ENCODE measurements around the gene RHAG. TPM values are rescaled to one million over a fixed set of nuclear protein-coding genes. Genes with fewer than 3 reads are reported as not detected.

The RHAG gene
- total and polyA plus RNA-seq, 2 of the 8 experiments (the other 6 are each of a cell fraction or from before 2014, with no cell fraction given): not detected

DNA sequence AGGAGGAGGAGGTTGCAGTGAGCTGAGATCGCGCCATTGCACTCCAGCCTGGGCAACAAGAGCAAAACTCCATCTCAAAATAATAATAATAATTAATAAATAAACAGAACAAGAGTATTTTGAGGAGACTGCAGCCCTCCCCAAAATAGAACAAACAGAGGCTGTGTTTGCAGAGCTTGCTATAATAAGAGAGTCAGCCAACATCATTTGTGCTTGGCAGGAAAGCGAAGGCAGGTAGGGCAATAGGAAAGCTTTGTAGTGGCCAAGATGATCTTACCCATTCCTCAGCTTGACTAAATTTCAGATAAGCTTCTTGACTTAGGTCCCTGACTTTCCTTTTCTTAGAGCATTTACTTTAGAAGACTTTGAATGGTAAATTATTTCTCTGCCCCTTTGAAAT is 79.5 kb downstream of the RHAG start:
- Histone ChIP-seq H2AFZ (ENCODE audit: low read length) (no peak overlapping the region), H2BK12ac (ENCODE audit: low read depth, low read length) (no peak overlapping the region), H3K23ac (ENCODE audit: insufficient read length) (no peak overlapping the region), H3K18ac (ENCODE audit: extremely low read depth, low read length) (no peak overlapping the region), H4K8ac (ENCODE audit: extremely low read depth, insufficient read depth, low read length) (no peak overlapping the region), H3K27me3 (replicated peaks in 1 of 4; ENCODE audit: control insufficient read depth in 3 of 4, extremely low read depth in 1 of 4, insufficient read depth in 3 of 4, low read length in 3 of 4) (peaks cover 0 to 10% (median 1%) of the 10 kb centered on the region in 4 experiments; a peak in 4 of 7 replicates), H3K36me3 (ENCODE audit: control insufficient read depth in 2 of 4, insufficient read depth in 4 of 4, low read length in 3 of 4) (peaks cover 2 to 60% (median 8%) of the 10 kb centered on the region in 4 experiments; a peak in 6 of 8 replicates), H3K4me2 (ENCODE audit: insufficient read depth in 1 of 2, low read depth in 2 of 2, low read length in 2 of 2) (no peak overlapping the region), H3K9ac (replicated peaks in 1 of 4; ENCODE audit: extremely low read depth in 1 of 4, low read depth in 3 of 4, low read length in 3 of 4) (no peak overlapping the region), H3K4ac (replicated peaks; ENCODE audit: insufficient read length, low read depth, low read length) (no peak overlapping the region), H2BK15ac (ENCODE audit: low read length) (no peak overlapping the region), H3K79me1 (ENCODE audit: low read depth, low read length) (no peaks in the 10 kb centered on the region), H3K4me3 (ENCODE audit: extremely low read depth in 1 of 4, insufficient read depth in 2 of 4, low read depth in 3 of 4, low read length in 4 of 4) (no peak overlapping the region), H3K4me1 (replicated peaks in 1 of 4; ENCODE audit: control insufficient read depth in 3 of 4, insufficient read depth in 4 of 4, low read length in 3 of 4) (peaks cover 0 to 7% (median 2%) of the 10 kb centered on the region in 4 experiments; a peak in 3 of 7 replicates), H2AK5ac (ENCODE audit: low read depth, low read length) (no peak overlapping the region), H2BK120ac (replicated peaks; ENCODE audit: low read depth, low read length) (no peak overlapping the region), H3K56ac (replicated peaks; ENCODE audit: insufficient read length, low read depth, low read length) (no peak overlapping the region), H4K20me1 (replicated peaks in 1 of 2; ENCODE audit: control insufficient read depth in 1 of 2, insufficient read depth in 2 of 2, low read length in 2 of 2) (peaks cover 2 to 7% of the 10 kb centered on the region in 2 experiments), H3K27ac (ENCODE audit: low read depth, low read length) (no peak overlapping the region), H4K91ac (replicated peaks; ENCODE audit: insufficient read length, low read length) (no peak overlapping the region), H2BK5ac (ENCODE audit: low read depth, low read length) (no peak overlapping the region), H3K9me3 (ENCODE audit: insufficient read depth in 2 of 2, low read depth in 1 of 2, low read length in 1 of 2) (no peaks in the 10 kb centered on the region), H4K5ac (ENCODE audit: insufficient read length, low read depth, low read length) (no peak overlapping the region), H3K79me2 (ENCODE audit: control insufficient read depth in 1 of 2, insufficient read depth in 2 of 2, low read length in 2 of 2) (peaks cover 0 to 18% of the 10 kb centered on the region in 2 experiments; a peak in 2 of 4 replicates), H3K23me2 (ENCODE audit: low read depth, low read length) (peaks cover 3% of the 10 kb centered on the region; the same call in 1 of the 2 replicates), H2BK20ac (ENCODE audit: low read length) (no peak overlapping the region), H3K14ac (ENCODE audit: insufficient read length) (no peak overlapping the region)
- TF ChIP-seq SRF (IDR thresholded peaks at IDR 0.05; ENCODE audit: low read depth, low read length): no peak
- TF ChIP-seq TBP (IDR thresholded peaks at IDR 0.05; ENCODE audit: low read depth, low read length): no peak
- TF ChIP-seq HDAC2 (IDR thresholded peaks at IDR 0.05; ENCODE audit: borderline replicate concordance in 1 of 2, low read depth in 2 of 2, low read length in 2 of 2): no peak
- TF ChIP-seq EZH2 (IDR thresholded peaks at IDR 0.05; ENCODE audit: low read depth, low read length, severe bottlenecking): no peak
- no peak for TF ChIP-seq POLR2AphosphoS5 (IDR thresholded peaks at IDR 0.05; ENCODE audit: low read depth, low read length)
- TF ChIP-seq KDM5A (IDR thresholded peaks at IDR 0.05; ENCODE audit: low read length): no peak
- no peak for TF ChIP-seq NANOG (IDR thresholded peaks at IDR 0.05; ENCODE audit: insufficient read depth, low read depth, low read length, poor library complexity, severe bottlenecking)
- TF ChIP-seq TAF7 (optimal IDR thresholded peaks at IDR 0.05; ENCODE audit: borderline replicate concordance, low read depth, low read length): no peak
- TF ChIP-seq, protein P1, sequence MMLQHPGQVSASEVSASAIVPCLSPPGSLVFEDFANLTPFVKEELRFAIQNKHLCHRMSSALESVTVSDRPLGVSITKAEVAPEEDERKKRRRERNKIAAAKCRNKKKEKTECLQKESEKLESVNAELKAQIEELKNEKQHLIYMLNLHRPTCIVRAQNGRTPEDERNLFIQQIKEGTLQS (IDR thresholded peaks at IDR 0.05; ENCODE audit: insufficient read depth, low read depth, low read length): no peak
- FAIRE-seq (no peak), DNase-seq (ENCODE audit: low read depth in 1 of 2, low spot score in 2 of 2) (no peak)
- ChIA-PET CTCF (ENCODE audit: partially characterized antibody) (interaction anchor here (0.5 to 0.7 kb wide), 2 partner anchors 760 to 1939 kb away, joined by 3 to 4 read pairs; no protein-coding TSS in a partner anchor), POLR2A (ENCODE audit: partially characterized antibody) (interaction anchor here (1.7 kb wide), 1 partner anchor 10 kb away, joined by 11 read pairs; no protein-coding TSS in a partner anchor)
- 94% methylated on average over 3 of the region's 3 CpGs; no CpG with 5 or more reads in 1 of the 2 experiments for WGBS, 2 experiments (ENCODE audit: extremely low coverage in 1 of 2, insufficient coverage in 1 of 2, insufficient read length in 1 of 2, insufficient replicate concordance in 2 of 2, low coverage in 1 of 2, low lambda C conversion rate in 2 of 2, missing lambda C conversion rate in 1 of 2)
